Fibroblast of the conjunctiva (primary cell): ENCODE data around the gene ANLN.

Experiments used
- DNase-seq: peaks from one replicate; pipeline ENCODE4 v3.0.0-alpha.2; 2010; ENCODE audit warnings: low read depth

ANLN gene, protein sequence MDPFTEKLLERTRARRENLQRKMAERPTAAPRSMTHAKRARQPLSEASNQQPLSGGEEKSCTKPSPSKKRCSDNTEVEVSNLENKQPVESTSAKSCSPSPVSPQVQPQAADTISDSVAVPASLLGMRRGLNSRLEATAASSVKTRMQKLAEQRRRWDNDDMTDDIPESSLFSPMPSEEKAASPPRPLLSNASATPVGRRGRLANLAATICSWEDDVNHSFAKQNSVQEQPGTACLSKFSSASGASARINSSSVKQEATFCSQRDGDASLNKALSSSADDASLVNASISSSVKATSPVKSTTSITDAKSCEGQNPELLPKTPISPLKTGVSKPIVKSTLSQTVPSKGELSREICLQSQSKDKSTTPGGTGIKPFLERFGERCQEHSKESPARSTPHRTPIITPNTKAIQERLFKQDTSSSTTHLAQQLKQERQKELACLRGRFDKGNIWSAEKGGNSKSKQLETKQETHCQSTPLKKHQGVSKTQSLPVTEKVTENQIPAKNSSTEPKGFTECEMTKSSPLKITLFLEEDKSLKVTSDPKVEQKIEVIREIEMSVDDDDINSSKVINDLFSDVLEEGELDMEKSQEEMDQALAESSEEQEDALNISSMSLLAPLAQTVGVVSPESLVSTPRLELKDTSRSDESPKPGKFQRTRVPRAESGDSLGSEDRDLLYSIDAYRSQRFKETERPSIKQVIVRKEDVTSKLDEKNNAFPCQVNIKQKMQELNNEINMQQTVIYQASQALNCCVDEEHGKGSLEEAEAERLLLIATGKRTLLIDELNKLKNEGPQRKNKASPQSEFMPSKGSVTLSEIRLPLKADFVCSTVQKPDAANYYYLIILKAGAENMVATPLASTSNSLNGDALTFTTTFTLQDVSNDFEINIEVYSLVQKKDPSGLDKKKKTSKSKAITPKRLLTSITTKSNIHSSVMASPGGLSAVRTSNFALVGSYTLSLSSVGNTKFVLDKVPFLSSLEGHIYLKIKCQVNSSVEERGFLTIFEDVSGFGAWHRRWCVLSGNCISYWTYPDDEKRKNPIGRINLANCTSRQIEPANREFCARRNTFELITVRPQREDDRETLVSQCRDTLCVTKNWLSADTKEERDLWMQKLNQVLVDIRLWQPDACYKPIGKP

GRCh38 chr7:36389371-36390198 lies at the start of gene ANLN:
ANLN (plus strand) TSS chr7:36389862; CDS start chr7:36390027, 165 bp downstream.
- DNase-seq = peak; percentile 94

DNA sequence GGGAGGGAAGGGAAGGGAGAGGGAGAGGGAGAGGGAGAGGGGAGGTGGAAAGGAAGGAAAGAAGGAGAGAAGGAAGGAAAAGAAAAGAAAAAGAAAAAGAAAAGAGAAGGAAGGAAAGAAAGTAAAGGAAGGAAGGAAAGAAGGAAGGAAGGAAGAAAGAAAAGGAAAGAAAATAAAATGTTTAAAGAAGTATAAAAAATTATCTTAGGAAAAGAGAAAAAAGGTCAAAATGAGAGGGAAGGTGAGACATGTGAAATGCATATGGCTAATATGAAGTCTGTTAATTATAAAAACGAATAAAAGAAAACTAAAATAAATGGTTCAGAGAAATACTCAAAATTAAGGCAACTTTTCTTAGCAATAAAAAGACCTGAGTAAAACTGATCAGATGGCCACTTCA lies 46.1 kb upstream of the ANLN start:
- no peak for DNase-seq

DNA sequence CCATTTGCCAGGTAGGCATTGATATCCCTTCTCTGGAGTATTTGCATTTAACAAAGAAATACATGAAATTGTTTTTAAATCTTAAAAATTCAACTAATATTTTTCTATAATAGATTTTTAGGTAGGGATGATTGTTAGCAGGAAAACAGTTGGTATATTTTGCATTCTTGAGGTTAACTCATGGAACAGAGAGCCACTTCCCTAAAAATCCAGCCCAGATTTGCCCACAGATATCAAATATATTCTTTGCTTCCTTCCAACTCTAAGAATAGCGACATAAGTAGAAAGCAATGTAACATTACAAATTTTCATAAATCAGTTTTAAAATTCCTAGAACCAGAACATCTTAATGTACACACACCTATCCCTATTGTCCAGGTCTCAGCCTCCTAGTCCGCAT lies 45.0 kb upstream of the ANLN start:
- DNase-seq = no peak

- DNase-seq = no peak
These were observed 43.3 kb upstream of the ANLN start for GRCh38 chr7:36346260-36346831.

- DNase-seq = peak; percentile 59
These were observed 41.4 kb upstream of the ANLN start for GRCh38 chr7:36348256-36348655.

GRCh38 chr7:36348771-36349170 lies 40.9 kb upstream of the ANLN start:
- no peak for DNase-seq

DNA sequence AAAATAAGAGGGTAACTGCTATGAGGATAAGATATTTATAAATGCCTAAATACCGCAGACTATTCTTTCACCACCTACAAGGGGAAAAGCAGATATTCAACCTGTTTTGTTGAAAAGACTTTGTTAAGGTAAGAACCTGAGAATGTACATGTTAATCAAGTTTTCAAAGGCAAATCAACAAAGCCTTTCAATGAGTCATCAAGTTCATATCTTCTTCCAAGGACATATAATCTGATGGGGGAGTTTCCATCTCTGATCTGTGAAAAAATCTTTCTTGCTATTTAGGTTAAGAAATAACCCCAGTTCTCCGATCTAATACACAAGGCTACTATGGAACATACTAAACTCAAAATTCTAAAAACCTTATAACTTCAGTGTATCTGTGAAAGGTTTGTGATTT lies 40.0 kb upstream of the ANLN start:
- DNase-seq = no peak

DNA sequence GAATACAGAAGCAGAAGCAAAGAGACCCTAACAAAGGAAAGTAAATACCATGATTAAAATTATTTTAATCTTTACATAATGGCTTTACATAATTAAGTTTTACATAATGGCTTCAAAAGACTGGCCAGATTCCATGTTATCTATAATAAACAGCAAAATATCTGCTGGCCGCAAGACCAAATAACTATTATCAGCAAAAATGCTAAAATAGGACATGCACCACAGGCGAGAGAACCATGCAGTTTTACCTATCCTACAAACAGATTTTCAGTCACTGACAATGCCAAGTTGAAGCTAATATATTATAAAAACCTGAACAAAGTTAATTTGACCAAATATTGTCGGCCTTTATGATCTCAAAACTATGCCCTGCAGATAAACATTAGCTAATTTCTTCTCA lies 34.2 kb upstream of the ANLN start:
- DNase-seq = no peak

DNA sequence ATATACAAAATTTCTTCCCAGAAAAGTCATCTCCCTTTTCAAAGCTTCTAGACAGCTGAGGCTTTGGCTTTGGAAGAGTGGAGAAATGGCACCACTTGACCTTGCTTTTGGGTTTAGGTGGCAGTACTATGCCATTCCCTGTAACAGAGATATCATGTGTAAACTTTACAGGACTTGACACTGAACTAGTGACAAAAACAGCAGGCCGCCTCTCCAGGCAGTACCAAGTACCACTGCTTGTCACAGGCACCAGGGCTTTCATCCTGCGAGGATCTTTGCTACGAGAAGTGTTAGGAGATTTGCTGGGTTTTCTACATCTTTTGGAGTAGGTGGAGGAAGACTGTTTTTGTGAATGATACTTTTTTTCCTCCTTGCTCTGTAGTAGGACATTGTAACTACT lies 32.6 kb upstream of the ANLN start:
- DNase-seq = no peak

DNA sequence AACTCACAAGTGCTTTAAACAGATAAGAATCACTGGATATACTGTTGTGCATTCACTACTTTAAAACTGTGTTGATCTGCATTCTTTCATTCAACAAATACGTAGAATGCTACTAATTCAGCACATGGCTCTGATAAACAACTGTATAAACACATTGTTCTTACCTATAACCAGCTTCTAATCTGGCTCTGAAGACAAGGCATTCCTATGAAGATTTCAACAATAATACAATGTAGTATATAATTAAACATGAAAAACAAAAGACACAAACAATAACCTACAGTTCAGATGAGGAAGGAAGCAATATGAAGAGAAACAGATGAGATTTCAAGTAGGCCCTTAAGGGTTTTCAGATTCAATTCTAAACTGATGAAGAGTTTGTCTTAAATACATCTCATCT lies 31.1 kb upstream of the ANLN start:
- no peak for DNase-seq

DNA sequence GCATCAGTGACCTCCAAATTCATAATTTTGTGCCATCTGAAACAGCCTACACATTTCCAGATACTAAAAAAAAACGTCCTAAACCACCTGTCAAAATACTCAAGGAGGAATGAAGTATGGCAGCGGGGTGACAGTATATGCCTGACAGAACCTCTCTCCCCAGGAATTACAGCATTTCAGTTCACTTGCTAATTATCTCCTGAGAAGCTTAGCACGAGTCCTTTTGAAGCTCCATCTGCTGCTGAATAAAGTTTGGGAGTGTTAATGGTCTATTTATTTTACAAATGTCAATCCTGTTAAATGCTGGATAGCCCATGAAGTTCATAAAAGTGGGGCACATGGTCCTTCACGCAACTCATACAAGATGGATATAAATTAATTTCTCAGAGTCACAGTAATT lies 29.4 kb upstream of the ANLN start:
- no peak for DNase-seq

DNA sequence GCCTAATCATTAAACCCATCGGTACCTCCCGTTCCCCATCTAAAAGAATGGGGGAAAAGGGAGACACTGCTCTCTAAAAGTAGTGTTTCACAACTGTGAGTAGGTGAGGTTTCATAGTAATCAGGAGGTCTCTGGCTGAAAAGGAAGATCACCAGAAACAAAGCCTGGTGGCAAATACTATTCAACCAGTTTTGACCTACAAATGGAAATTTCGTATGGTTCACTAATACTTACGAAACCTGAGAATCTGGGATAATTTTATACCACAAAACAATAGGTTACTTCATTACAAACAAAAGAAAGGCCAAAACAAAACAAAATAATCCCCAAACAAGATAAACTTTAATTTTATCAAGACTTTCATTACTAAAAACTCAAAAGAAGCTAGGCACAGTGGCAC lies 28.4 kb upstream of the ANLN start:
- no peak for DNase-seq

DNA sequence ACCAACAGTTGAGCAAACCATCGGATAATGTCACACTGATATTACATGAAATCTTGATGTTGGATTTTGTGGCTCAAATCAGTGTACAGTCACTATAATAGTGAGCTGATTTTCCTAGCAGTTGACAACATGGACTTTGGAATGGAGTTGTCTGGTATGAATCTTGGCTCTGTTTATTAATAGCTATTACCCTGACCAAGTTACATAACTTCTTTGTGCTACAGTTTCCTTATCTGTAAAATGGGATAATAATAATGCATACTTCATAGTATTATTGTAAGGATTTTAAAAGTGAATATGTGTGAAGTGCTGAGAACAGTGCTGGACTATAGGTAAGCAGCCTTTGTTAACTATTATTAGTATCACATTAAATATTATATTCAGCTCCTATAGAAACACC lies 26.1 kb upstream of the ANLN start:
- DNase-seq = no peak

DNA sequence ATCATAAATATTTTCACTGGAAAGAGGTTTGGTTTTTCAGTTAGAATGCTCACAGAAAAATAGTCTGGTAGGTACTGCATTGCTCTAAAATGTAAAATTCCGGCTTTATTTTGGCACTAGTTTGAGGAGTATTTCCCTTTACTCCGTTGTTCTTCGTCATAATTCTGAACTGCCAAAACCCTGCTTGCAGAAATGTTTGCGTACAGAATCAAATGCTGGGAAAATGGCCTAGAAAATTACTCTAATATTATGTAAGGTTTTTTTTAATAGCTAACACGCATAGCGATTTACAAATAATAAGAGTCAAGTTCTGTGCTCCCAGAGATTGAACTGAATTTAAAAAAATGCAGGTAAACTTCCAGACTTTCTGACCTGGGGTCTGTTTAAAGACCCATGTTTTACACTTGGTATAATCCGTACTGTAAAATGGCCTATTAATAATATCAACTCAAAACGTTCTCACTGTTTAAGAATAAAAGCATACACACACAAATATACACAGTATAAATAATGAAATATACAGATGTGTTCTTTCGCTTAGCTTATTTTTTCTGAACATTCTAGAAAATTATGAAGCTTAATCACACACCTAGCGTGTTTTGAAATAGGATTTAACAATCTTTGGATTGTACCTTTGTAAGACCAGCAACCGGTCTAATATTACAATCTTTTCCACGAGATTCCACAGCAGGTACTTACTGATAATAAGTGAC lies 23.5 kb upstream of the ANLN start:
- no peak for DNase-seq

GRCh38 chr7:36366718-36367560 lies 22.7 kb upstream of the ANLN start:
- DNase-seq = peak; percentile 63

GRCh38 chr7:36367561-36368077 lies 22.0 kb upstream of the ANLN start:
- DNase-seq = no peak

DNA sequence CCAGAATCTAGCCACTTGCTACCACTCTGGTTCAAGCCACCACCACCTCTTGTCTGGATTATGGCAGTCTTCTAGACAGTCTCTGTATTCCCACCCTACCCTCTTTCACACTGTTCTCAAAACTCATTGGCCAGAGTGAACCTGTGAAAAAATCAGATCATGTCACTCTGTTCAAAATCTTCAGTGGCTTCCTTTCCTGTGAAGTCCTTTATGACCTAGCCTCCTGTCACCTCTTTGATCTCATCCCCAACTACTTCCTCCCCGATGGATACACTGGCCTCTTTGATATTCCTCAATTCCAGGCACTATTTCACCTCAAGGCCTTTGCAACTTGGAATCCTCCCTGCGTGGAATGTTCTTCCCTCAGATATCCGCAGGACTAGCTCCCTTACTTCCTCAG lies 21.2 kb upstream of the ANLN start:
- no peak for DNase-seq

- no peak for DNase-seq
These were observed 20.5 kb upstream of the ANLN start for GRCh38 chr7:36369171-36369570.

GRCh38 chr7:36370046-36370445 lies 19.6 kb upstream of the ANLN start:
- no peak for DNase-seq

DNA sequence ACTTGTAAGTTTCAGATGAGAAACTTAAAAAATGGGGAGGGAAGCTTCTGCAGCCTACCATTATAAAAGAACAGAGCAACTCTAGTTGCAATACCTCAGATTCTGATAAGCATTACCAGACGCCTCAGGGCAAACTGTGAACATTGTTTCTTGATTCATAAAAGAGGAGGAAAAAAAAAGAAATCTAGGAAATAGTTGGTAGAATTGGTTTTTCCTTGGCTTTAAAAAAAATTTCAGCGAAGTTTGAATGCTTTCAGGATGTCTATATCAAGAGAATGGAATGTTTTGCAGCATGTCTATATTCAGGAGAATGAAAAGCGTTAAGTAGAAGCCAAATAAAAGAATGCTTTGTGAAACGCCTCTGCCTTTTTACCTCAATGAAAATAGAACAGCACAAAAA lies 17.5 kb upstream of the ANLN start:
- no peak for DNase-seq
